ENCODE data around the gene ZDHHC17. TPM values are rescaled to one million over a fixed set of nuclear protein-coding genes. Genes with fewer than 3 reads are reported as not detected.

ZDHHC17 gene
- total RNA-seq, 1 donor from 2014 or later = 37.1 TPM

DNA sequence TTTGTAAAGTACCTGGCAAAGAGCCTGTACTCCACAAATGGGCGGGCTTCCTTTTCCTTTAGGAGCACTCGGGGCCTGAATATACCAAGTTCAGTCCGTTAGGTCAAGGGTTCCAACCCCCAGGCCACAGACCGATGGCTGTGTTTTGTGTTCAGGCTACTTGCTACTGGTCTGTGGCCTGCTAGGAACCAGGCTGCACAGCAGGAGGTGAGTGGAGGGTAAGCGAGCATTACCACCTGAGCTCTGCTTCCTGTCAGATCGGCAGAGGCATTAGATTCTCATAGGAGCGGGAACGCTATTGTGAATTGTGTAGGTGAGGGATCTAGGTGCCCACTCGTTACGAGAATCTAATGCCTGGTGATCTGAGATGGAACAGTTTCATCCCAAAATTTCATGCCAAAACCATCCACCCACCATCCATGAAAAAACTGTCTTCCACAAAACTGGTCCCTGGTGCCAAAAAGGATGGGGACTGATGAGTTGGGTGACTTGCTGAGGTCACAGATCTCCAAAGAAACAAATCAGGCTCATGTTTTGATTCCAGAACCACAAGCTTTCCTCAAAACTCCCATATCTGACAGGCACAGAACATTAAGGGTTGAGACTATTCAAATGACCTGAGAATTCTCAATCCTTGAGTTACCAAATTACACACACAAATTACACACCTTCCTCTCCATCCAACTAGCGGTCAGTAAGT, 110.7 kb downstream of the ZDHHC17 start:
- intact Hi-C loops (cut with micrococcal nuclease) = no loop called here

- intact Hi-C loops (cut with micrococcal nuclease) = loop anchor here (2.0 kb wide), 2 partner anchors 112 to 134 kb away; partner anchors contain the start of gene ZDHHC17
Observed at GRCh38 chr12:76876696-76877229, 112.8 kb downstream of the ZDHHC17 start.

DNA sequence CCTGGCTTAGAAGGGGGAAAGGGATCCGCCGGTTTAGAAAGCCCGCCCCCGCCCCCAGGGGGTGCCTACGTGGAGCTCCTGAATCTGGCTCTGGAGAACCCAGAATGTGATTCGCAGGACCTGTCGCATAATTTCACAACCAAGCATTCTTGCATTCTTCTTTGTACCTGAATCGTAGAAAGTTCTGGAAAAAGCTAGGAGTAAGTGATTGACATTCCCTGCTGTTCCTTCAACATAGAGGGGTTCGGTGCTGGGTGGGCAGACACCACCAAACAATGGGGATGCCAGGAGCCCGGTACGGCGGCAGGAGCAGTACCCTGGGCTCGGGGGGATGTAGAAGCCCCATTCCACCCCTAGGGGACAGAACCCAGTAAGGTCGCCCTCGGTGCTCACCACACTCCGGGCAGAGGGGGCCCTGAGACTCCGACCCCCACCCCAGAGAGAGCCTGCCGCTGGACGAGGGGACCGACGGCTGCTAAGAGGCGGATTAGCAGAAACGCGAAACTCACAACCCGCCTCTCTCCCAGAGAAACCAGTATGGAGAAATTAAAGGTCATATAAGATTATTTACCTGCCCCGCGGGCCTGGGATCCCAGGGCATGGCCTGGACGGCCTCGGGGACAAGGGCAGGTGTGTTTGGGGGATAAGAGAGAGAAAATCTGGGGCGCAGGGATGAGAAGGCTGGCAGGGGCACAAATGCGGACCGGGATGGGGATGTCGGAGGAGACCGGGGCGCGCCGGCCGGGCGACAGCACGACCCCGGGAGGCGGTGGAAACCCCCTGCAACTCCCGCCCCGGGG, 114.4 kb downstream of the ZDHHC17 start:
- intact Hi-C loops (cut with micrococcal nuclease) = loop anchor here (2.0 kb wide), 1 partner anchor 187 kb away; the partner anchor contains the start of gene E2F7

DNA sequence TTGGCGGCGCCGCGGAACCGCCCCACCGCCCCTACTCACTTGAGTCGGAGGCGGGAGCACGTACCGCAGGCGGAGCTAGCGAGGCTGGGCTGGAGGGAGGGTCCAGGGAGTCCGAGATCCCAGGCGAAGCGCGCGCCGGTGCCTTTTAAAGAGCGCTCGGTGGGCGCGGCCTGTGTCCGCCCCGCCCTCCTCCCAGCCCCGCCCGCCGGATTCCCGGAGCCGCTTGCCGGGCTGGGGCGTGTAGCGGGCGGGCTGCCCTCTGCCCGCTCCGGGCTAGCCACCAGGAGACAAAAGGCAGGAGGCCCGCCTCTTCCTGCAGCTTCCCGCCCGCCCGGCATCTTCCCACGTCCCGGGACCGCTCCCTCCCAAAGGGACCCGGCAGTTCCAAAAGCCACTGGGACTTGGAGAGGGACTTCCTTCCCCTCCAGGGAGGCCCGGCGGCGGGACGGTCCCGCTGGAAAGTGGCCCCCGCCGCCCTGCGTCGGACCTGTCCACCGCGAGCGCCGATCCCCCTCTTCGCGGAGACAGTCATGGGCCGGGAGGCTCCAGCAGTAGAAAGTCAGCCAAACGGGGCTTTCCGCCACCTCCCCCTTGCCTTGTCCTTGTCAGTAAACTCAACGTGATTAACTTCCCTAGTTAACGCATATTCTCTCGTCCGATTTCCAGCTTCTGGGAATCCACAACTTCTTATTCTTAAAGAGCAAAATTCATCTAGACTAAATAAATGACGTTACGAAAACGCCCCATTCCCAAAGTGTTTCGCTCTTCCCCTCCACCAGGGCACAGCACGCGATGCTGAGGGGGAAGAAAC, 115.2 kb downstream of the ZDHHC17 start, which contains the start of gene CSRP2:
TSS of gene CSRP2 (minus strand) at position 121 of the 811 bp plus-strand sequence. CDS start 12,759 bp downstream, outside the sequence.
- intact Hi-C loops (cut with micrococcal nuclease) = loop anchor here (2.0 kb wide), 1 partner anchor 186 kb away; the partner anchor contains the start of gene E2F7

- intact Hi-C loops (cut with micrococcal nuclease) = loop anchor here (2.0 kb wide), 1 partner anchor 185 kb away; the partner anchor contains the start of gene E2F7
Observed at GRCh38 chr12:76879710-76880518, 116.0 kb downstream of the ZDHHC17 start.

GRCh38 chr12:76880519-76881023, 116.7 kb downstream of the ZDHHC17 start:
- intact Hi-C loops (cut with micrococcal nuclease) = no loop called here

DNA sequence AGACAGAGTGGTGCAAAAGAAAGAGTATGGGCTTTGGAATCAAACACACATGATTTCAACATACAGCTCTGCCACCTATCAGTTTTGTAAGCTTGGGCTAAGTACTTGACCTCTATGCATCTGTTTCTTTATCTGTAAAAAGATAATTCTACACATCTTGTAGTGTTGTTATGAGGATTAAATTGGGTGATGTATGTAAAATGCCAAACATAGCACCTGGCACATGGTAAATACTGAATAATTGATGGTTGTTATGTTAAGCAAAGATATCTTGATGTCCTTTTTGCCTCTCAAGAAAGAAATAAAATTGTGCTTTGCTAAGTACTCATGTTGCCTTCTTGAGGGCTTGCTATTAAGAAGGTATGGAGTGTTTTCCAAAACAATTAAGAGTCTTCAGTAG, 117.2 kb downstream of the ZDHHC17 start:
- intact Hi-C loops (cut with micrococcal nuclease) = no loop called here

DNA sequence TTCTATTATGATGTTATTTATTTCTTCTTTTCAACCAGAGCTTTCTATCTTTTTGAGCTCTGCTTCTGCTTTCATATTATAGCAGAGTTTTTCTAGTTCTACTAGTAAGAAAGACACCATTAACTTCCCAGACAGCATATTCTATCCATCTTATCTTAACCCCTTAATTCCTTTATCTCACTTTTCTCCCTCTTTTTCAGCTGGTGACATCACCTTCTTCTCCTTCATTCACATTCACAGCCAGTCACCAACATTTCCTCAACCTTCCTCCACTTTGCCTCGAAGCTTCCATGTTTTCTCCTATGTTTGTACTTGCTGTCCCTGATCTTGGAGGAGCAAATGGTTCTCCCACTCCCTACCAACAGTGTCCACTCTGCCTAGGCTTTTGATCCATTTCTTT, 118.5 kb downstream of the ZDHHC17 start:
- intact Hi-C loops (cut with micrococcal nuclease) = no loop called here

DNA sequence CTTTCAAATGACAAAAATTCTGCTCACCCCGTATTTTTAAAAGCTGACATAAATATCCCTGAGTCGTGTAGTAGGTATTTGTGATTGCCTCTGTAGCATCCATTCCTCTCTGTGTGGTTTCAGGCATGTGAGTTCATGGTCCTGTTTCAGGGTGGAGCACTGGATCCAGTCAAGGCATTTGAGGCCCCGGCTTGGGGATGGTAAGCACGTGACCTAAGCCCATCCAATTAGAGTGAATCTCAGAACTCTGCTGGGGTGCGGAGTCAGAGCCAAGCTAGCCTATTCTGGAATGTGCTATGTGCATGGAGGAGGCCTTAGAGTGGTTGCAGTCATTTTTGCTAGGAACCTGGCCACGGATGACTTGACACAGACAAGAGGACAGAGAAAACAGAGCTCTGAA, 119.2 kb downstream of the ZDHHC17 start:
- intact Hi-C loops (cut with micrococcal nuclease) = no loop called here

GRCh38 chr12:76883811-76884210, 119.9 kb downstream of the ZDHHC17 start:
- intact Hi-C loops (cut with micrococcal nuclease) = no loop called here

- intact Hi-C loops (cut with micrococcal nuclease) = no loop called here
Observed at GRCh38 chr12:76888775-76889174, 124.9 kb downstream of the ZDHHC17 start.

DNA sequence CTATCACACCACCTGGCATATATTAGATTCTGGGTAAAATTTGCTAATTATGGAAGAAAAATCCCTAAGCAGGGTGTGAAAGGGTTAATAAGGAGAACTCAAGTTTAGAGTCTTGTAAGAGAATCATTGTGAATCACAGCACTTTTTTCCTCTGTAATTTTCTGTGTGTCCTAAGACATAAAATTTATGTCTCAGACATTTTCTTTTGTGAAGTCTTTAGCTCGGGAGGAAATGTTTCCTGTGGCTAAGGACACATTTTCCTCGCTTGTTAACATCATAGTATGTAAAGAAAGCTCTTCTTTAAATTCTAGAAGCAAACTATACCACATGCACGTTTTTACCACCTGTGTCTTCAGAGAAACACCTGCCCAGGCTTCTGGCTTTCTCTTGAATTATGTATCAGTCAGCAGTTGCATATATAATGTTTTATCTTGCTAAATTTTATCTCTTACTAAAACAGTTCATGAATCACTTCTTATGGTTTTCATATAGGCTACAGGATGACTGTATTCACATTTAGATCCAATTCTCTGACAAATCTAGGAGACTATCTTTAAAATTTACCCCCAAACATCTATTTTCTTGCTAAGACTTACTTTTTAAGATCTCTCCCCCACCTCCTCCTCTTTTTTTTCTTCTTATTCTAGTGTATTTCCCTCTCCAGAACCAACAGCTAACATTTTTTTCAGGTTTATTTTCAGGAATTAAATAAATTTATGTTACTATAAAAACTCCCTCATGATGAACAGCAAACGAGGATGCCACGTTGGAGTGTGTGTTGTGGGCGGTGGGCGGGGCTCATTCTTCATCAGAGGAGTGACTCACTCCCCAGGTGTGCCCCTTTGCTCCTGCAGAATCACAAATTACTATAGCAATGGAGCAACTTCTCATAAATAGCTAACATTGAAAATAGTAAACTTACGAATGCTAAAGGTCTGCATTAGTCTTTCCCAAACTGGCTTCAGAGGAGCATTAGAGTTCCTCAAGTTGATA, 126.5 kb downstream of the ZDHHC17 start:
- intact Hi-C loops (cut with micrococcal nuclease) = no loop called here

DNA sequence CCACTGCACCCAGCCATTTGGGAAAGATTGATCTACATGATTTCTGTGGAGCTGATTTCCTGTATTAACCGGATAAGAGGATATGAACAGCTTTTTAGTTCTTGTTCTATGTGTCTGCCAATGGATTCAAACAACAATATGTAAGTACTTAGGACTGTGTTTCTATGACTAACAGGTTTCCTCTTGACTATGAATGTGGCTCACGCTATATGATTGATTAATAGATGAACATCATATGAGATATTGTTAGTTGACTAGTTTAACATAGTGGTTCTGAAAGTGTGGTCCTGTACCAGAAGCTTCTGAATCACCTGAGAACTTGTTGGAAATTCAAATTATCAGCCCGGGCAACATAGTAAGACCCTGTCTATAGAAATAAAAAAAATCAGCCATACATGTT, 127.7 kb downstream of the ZDHHC17 start:
- intact Hi-C loops (cut with micrococcal nuclease) = no loop called here

DNA sequence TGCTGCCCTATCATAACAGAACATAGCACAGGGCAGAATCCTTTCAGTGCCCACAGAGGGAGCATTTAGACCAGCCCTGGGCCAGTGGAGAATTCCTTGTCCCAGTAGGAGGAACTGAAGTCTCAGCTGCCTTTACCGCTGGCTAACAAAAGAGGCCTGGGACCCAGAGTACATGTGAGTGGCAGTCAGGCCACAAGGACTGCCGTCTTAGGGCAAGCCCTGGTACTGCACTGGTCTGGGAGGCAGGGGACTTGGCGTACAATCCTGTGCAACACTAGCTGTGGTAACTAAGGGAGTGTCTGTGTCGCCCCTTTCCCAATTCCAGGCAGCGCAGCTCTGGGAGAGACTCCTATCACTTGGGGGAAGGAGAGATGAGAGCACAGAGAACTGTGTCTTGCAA, 131.9 kb downstream of the ZDHHC17 start:
- intact Hi-C loops (cut with micrococcal nuclease) = no loop called here

GRCh38 chr12:76896274-76896673, 132.4 kb downstream of the ZDHHC17 start:
- intact Hi-C loops (cut with micrococcal nuclease) = no loop called here

- intact Hi-C loops (cut with micrococcal nuclease) = no loop called here
Observed at GRCh38 chr12:76898442-76898841, 134.5 kb downstream of the ZDHHC17 start.

DNA sequence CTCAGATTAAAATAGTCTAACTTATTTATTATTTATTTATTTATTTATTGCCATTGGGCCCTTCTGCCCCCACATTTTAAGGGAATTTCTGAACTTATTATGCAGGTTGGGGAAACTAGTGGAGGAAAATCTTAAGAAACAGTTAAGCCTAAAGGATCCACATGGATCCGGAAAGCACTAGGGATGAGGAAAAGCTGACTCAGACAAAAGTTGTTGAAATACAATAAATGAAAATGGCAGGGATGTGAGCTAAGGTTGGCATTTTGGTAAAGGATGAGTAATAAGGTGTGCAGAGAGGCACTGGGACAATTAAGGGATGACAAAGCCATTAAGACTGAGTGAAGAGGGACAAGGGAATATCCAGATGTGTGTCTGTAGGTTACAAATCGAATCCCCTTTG, 135.6 kb downstream of the ZDHHC17 start:
- intact Hi-C loops (cut with micrococcal nuclease) = no loop called here

- intact Hi-C loops (cut with micrococcal nuclease) = no loop called here
Observed at GRCh38 chr12:76901628-76902380, 137.9 kb downstream of the ZDHHC17 start.
